Retina (tissue), 1 donor: ENCODE data around the gene SPRR1A.
A peak's percentile ranks its signal among the peaks of the same experiment; 100 is the strongest.
"Not testable (repeated sequence)": the region's sequence is repeated elsewhere in the genome, so short reads cannot be mapped to it uniquely, and the experiment has no call there.

Experiments used
- DNase-seq: peaks from one replicate; pipeline ENCODE4 v3.0.0-alpha.2; 2016

SPRR1A gene

DNA sequence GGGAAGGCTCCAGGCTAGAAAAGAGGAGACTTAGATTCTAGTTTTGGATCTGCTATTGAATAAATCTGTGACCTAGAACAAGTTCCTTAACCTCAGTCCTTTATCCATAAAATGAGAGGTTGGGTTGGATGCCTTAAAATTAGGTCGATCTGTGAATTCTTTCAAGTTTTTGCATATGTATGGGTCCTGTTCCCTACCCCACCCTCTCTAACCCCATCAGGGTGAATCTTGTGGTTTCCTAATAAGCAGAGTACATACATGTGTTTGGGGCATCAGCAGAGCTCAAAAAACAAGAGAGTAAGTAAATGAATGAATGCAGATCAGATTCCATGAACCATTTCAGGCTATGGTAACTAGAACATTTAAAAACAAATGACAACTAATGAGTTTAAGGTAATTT is 7.2 kb upstream of the SPRR1A start:
- no peak for DNase-seq

DNA sequence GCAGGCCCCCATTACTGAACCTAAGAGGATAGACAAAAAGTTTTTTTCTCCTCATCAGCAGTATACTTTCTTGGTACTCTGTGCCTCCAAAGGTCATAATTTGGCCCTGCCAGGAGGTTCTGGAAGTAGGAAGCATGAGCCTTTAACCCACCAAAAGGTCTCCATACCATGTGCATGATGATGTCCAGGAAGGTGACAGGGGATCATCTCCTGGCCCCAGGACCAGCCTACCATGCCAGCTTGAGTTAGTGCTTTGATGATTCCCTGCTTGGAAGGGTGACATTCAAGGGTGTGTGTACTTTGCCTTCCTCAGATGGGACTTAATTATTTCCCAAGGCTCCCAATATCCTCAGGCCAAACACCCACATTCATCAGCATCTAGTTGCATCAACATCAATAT is 6.3 kb upstream of the SPRR1A start:
- DNase-seq: no peak

DNA sequence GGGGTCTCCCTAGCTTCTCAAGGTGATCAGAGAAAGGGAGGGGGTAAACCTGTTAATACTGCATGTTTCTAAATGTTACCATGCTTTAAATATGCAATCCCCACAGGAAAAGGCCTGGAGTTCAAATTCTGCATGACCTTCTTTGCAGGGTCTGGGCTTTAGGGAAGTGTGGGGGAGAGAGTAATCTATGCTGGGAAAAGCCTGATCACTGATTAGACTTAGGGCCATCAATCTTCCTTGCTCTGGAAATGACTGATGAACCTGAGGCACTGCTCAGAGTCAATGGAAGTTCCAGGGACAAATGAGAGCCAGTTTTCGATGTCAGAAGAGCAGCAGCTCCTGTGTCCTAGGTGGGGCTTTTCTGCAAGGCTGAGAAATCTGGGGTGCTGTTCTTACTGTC is 3.2 kb upstream of the SPRR1A start:
- no peak for DNase-seq

DNA sequence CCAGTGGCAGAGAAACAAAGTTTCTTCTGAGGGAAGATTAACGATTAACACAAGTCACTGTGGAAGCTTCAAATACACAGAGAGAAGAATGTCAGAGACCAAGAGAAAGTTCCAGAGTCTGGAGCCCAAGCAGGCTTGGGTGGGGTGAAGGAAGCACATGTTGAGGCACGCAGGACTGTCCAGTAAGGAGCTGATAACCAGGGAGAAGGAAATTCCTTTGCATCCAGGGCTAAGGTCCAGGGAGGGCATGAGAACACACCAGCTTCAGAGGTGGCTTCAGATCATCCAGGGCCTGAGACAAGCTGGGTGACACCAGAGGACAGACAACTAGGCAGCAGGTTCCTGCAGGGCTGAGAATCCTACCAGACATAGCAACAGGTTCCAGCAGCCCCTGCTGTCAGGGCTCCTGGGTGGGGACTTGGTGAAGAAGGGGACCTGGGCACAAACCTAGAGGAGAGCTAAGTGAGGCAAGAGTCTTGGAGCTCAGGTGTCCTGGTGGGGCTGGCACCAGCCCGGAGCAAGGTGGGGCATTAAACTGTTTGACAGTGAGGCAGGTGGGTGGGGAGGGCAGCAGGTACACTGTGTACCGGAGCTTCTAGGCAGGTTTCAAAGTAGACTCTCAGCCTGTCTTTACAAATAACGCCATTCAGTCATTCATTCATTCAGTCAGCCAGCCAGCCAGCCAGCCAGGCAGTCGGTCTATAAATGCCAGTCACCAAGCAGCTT is 2.6 kb upstream of the SPRR1A start:
- DNase-seq: no peak

DNA sequence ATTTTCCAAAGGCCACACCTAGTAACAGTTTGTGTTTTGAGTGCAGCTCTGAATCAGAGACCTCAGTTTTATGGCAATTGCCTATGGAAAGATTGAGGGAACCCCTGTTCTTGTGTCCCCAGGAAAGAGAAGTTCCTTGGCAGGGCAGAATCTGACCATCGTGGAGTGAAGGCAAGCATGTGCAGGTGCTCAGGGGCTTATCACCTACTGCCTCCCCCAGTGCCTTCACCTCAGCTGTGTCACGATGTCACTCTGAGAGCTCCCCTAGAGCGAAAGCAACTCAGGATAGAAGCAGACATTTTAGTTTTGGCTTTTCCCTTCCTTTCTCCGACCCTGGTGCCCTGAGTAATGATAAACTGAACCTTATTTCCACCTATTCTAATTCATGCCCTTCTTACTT is 1.8 kb upstream of the SPRR1A start:
- no peak for DNase-seq

DNA sequence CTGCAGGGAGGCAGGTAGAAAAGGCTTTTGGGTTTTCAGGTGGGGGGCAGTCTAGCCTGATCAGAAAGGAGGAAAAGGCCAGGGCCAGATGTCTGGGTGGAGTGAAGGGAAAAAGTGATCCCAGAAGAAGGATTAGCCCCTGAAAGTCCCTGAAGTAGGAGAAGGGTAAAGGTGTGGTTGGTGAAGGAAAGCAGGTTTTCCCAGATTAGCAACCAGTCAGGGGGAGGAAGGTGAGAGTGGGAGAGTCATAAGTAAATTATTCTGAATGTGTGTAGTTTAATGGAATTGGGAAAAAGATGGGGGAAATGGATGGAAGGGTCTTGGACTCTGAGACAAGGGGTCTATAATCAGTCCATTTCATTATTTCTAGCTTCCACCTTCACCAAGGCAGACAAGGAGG is 647 bp upstream of the SPRR1A start:
- DNase-seq: no peak

DNA sequence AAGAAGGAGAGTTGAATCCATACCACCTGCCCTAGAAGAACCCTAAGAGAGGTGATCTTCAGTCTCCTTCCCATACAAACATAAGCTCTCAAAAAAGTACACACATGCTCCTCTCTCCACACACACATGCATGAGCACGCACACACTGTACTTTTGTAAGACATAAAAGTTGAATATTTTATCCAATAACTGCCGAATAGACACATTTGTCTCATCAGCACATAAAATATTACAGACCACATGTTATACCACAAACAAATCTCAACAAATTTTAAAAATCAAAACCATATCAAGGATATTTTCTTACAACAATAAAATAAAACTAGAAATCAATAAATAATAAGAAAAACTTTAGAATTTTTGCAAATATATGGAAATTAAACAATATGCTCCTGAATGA is 2.7 kb downstream of the SPRR1A start:
- DNase-seq: no peak

DNA sequence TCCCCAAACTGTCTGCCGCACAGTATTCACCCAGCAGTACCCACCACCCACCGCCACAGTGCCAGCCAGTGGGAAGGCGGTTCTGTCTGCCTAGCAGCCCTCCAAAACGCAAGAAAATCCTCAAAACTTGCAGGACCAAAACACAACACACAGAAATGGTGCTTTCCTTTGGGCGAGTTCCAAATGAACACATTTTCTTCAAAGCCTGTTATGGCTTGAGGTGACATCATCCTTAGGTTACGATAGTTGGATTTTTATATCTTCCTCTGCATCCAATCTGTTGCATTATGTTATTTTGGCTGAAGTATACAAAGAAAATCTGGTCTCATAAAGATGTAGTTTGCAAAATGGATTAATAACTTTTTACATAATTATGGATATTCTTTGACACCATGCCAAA is 9.3 kb downstream of the SPRR1A start:
- no peak for DNase-seq

DNA sequence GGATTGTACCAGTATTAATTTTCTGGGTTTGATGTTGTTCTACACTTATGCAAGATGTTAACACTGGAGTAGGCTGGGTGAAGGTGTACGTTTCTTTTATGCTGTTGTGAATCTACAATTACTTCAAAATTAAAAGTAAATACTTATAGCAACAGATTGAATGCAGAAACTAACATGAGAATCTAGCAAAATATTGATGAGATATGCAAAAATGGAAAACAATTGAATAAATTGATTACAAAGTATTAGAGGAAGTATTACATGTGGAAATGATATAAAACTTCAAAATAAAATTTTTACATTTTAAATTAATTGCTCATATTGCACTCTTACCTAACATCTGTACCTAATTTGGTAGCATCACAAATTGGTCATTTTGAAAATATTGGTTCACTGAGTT is 12.0 kb downstream of the SPRR1A start:
- no peak for DNase-seq

DNA sequence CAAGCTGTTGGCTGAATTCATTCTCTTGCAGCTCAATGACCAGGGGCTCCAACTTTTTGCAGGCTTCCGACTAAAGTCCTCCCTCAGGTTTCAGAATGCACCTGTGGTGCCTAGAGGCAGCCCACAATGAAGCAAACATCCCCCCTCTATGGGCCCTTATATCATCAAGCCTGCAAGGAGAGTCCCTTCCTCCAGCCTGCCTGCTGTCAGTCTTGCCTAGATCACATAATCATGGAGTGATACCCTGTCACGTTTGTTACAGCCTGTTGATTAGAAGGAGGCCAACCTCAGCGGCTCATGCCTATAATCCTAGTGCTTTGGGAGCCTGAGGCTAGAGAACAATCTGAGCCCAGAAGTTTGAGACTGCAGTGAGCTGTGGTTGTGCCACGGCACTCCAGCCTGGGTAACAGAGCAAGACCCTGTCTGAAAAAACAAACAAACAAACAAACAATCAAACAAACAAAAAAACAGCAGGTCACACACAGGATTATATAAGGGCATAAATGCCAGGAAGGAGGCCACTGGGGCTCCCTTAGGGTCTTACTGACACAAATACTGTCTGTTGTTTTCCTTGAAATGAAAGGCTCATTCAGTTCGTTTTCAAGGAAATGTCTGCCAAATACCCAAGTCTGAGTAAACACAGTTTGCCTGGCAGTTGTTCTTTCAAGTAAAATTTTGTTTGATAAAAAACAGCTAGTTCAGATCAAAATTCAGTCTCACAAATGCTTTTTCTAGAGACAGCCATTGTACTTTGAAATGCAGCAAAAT is 12.9 kb downstream of the SPRR1A start:
- peak; percentile 44 for DNase-seq

DNA sequence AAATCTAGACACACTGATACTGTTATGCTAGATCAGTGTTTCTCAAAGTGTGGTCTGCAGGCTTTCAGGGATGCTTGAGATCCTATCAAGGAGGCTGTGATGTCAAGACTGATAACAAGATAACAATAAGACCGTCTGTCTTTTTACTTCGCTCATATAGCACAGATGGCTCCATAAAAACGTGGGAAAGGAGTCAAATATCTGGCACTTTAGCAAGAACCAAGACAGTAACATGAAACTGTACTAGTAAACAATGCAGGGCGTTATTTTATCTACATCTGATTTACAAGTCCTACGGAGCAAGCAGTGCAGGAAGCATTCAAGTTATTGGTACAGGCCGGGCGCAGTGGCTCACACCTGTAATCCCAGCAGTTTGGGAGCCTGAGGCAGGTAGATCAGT is 14.0 kb downstream of the SPRR1A start:
- no peak for DNase-seq

DNA sequence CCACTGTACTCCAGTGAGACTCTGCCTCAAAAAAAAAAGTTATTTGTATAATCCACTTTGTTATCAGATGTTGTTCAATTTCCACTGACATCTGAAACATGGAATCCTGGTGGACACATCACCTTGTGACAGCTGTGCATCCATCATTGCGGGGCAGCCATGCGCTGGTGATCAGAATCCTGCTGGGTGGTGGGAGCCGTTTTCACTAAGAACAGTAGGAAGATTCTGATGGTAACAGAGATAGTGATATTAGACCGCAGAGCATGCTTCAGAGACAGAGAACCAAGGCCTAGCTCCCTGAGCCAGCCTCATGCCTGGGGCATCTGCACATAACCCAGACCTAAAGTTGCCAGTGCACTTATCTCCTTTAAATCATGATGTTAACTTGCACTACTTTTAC is 14.6 kb downstream of the SPRR1A start:
- no peak for DNase-seq

DNA sequence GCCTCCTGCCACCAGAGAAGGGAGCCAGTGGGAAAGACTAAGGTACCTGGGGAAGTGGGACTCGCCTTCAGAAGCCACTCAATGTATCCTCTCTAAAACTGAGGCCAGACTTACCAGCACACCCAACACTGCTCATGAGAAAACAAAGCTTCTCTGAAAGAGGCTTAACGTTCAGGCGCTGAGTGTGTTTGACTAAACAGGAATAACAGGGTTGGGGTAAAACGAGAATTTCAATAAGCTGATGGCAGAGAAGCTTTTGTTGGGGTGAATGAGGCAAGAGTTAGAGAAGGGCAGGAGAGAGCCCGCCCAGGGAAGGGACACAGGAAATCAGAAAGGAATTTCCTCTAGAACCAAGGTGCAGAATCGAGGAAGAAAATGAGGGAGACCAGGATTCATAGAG is 15.9 kb downstream of the SPRR1A start:
- DNase-seq: no peak

DNA sequence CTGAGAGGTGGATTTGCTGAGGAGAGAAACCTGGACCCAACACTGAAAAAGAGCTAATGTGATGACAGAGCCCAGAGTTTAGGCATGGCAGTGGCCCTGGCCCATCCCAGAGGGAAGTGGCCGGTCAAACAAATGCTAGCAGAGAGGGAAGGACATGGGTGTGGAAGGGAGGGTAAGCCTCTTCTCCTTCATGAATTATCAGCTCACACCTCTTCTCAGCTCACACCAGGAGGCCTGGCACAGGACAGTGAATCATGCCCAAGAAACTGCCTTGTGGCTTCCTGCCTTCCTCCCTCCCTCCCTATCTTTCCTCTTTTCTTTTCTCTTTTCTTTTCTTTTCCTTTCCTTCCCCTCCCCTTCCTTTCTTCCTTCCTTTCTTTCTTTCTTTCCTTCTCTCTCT is 16.4 kb downstream of the SPRR1A start:
- DNase-seq: no peak

DNA sequence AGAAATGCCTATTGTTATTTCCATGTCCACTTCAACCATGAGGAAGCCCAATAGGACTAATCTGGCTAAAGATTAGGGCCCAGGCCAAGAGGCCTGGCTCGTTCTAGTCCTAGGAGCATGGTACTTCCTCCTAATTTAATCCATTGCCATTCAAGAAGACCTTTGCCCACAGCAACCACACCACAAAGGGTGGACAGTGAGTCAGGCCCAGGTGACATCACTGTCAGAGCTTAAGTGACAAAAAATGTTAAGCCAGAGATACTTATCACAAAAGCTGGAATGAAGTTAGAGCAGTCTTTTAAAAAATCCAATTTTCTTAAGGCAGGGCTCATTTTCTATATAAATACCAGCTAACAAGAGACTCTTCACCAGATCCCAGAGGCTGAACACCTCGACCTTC is 17.5 kb downstream of the SPRR1A start, which contains the start of gene SPRR3:
Gene SPRR3, plus strand, starts transcription at position 368 of the 400 bp plus-strand sequence. CDS start 1,272 bp downstream, outside the sequence.
- DNase-seq: no peak

DNA sequence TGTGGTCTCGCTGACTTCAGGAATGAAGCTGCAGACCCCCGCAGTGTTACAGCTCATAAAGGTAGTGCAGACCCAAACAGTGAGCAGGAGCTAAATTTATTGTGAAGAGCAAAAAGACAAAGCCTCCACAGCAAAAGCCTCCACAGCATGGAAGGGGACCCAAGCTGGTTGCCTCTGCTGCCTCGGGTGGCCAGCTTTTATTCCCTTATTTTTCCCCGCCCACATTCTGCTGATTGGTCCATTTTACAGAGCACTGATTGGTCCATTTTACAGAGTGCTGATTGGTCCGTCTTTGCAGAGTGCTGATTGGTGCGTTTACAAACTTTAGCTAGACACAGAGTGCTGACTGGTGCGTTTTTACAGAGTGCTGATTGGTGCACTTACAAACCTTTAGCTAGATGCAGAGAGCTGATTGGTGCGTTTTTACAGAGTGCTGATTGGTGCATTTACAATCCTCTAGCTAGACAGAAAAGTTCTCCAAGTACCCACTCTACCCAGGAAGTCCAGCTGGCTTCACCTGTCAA is 27.4 kb downstream of the SPRR1A start:
- DNase-seq: not testable (repeated sequence)

DNA sequence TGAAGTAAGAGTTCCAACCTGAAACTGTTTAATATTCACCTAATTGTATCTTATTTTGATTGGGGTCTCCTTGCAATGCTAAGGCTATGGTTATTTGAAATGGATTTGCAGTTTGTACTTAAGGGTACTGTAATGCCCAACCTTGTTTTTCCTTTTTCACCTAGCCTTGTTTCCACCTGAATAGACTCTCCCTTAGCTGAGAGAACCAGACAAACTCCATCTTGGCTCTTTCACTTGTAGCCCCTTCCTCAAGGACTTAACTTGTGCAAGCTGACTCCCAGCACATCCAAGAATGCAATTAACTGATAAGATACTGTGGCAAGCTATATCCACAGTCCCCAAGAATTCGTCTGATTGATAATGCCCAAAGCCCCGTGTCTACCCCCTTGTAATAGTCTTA is 37.9 kb downstream of the SPRR1A start:
- DNase-seq: not testable (repeated sequence)

DNA sequence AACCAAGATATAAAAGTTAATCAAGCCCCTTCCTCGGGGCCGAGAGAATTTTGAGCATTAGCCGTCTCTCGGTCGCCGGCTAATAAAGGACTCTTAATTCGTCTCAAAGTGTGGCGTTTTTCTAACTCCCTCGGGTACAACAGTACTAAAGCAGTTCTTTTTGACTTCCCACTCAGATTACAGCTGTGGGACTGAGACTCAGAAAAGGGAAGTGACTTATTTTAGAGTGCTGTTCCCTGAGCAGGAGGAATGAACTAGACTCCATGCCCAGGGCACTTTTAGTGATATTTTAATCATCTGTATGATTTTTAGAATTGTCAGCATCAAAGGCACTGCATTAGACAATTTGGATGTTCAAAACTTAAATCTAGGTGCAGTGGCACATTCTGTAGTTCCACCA is 38.5 kb downstream of the SPRR1A start:
- DNase-seq: not testable (repeated sequence)

DNA sequence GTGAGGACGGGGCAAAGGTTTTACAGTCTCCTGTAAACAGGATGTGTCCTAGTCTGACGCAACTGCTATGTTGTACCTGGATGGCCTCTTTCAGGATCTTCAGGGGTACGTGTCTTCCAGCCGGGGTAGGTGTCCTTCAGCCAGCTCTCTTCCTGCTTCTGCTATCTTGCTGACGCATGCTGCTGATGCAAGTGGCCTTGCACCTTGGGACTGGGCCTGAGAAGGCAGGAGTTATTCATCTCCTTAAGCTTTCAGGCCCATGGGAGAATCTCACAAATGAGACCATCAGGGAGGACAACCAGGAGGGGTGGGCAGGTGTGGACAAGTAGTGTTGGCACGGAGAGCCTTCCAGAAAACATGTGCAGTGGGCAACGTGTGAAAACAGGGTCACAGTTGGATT is 39.2 kb downstream of the SPRR1A start:
- no peak for DNase-seq

DNA sequence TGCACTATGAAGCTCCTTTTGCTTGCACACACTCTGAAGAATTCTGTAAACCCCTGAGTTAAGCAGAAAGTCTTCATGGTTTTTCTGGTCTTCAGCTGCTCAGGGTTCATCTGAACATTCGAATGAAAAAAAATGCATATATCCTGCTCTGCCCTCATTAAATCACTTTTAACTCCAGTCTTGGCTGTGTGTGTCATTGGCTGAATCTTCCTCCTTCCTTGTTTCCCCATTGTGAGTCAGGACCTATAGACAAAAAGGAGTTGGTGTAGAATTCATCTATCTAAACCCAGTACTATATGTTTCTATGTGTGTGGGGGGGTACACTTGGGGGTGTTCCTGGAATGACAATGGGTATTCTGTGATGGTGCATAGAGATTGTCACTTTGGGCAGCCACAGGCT is 40.5 kb downstream of the SPRR1A start:
- no peak for DNase-seq

DNA sequence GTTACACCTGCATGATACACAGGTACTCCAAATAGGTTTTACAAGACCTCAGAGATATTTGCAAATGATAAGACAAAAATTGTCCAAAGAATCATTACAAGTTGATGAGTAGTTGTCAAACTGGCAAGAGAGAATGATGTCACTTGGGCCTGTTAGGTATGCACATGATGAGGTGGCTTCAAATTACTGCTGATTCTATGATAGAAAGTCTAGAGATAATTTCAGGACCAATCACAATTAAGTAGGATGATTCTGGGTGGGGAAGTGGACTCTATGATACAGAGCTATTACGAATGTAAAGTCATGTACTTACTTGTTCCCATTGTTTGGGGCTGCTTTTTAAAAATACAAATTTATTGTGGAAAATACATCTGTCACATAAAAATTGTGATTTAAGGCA is 41.9 kb downstream of the SPRR1A start:
- no peak for DNase-seq

DNA sequence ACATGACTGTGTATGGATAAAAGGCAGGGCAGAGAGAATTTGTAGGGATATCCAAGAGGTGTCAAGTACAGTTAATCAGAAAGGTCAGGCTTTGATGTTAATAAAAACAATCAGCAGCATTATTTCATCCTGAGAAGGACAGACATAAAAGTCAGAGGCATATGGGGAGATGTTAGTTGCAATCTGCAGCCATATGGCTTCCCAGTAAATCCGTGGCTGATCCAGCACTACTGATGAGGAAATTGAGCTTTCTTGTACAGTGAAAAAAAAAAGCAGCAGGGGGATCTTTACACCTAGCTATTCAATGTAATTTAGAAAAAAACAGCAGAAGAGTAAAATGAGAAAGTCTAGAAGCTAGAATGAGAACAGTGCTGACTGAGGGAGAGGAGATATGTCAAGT is 44.9 kb downstream of the SPRR1A start:
- DNase-seq: no peak

DNA sequence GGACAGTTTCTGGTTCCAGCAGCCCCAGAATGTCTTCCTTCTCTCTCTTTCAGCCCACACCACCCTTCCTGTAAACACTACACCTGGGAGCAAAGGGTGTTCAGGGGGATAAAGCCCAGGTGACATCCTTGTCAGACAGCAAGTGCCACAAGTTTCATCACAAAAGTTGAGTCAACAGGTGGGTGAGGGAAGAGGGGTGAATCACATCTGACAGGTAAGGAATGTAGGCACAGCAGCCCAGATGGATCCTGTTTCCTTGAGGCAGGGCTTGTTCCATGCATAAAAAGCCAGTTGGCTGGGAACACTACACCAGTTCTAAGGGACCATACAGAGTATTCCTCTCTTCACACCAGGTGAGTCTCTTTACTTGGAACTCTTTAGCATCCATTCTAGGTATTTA is 47.0 kb downstream of the SPRR1A start, which contains the start of gene SPRR1B:
Gene SPRR1B, plus strand, starts transcription at position 309 of the 400 bp plus-strand sequence. CDS start 1,143 bp downstream, outside the sequence.
- no peak for DNase-seq

DNA sequence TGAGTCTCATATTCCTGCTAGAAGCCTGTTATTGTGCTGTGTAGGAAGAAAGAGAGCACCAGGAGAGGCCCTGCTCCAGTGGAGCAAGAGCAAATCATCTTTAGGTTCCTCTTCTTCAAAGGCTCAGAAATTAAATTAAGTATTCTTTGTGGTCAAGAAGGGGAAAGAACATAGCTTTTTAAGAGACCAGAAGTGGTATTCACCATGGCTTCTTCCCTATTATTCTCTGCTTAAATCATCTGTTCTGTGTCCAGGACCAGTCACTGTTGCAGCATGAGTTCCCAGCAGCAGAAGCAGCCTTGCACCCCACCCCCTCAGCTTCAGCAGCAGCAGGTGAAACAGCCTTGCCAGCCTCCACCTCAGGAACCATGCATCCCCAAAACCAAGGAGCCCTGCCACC is 48.2 kb downstream of the SPRR1A start:
- DNase-seq: peak; percentile 2
